Measurements from ENCODE around the gene CACFD1. TPM values are rescaled to one million over a fixed set of nuclear protein-coding genes. Genes with fewer than 3 reads are reported as not detected.

Gene CACFD1
- total RNA-seq (61.7 and 73.8 TPM in 2 replicates), polyA plus RNA-seq (56.6 and 64.0 TPM in 2 replicates)

DNA sequence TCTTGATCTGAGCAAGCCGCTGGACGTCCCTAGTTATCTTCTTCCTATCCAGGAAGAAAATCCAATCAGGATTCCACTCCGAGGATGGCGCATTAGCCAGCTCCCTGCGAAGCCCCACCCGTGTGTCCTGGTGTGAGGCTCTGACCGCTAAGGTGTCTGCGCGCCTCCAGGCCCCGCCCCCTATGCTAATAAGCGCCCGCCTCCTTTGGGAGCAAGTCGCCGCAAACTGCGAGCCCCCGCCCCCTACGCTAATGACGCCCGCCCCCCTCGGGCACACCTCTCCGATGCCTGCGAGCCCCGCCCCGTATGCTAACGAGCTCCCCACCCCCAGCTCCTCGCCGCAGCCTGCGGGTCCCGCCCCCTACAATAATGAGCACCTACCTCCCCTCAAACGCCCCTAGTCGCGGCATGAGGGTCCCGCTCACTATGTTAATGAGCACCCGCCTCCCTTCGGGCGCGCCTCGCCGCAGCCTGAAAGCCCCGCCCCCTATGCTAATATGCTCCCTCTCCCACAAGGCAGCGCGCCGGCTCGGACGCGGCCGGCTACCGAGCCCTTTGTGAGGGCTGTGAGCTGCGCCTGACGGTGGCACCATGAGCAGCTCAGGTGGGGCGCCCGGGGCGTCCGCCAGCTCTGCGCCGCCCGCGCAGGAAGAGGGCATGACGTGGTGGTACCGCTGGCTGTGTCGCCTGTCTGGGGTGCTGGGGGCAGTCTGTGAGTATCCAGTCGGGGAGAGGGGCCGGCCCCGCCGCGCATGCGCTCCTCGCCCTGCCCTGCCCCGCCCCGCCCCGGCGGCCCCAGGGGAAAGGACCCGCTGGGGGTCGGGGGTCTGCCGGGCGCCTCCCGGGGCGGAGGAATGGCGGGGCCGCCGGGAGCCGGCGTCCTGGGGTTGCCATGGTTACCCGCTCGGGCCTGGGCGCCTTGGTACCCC lies at the start of gene CACFD1:
Gene CACFD1 (plus strand): TSS at position 503 of the 929 bp plus-strand sequence. CDS start 89 bp downstream, at position 592.
- Histone ChIP-seq H3K9me3 (ENCODE audit: low read depth) (no peaks in the 10 kb centered on the region), H3K27ac (peak within 1 kb of the TSS; percentile 90), H3K27me3 (no peaks in the 10 kb centered on the region), H3K36me3 (no peaks in the 10 kb centered on the region), H3K4me3 (peak within 1 kb of the TSS; percentile 52), H3K4me1 (ENCODE audit: low read depth) (no peaks in the 10 kb centered on the region)
- peak; percentile 95 to 99 for DNase-seq (ENCODE audit: low read depth in 1 of 2, low spot score in 1 of 2)
- TF ChIP-seq, protein P1, sequence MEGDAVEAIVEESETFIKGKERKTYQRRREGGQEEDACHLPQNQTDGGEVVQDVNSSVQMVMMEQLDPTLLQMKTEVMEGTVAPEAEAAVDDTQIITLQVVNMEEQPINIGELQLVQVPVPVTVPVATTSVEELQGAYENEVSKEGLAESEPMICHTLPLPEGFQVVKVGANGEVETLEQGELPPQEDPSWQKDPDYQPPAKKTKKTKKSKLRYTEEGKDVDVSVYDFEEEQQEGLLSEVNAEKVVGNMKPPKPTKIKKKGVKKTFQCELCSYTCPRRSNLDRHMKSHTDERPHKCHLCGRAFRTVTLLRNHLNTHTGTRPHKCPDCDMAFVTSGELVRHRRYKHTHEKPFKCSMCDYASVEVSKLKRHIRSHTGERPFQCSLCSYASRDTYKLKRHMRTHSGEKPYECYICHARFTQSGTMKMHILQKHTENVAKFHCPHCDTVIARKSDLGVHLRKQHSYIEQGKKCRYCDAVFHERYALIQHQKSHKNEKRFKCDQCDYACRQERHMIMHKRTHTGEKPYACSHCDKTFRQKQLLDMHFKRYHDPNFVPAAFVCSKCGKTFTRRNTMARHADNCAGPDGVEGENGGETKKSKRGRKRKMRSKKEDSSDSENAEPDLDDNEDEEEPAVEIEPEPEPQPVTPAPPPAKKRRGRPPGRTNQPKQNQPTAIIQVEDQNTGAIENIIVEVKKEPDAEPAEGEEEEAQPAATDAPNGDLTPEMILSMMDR (IDR thresholded peaks at IDR 0.05; ENCODE audit: low read depth, low read length): no peak

DNA sequence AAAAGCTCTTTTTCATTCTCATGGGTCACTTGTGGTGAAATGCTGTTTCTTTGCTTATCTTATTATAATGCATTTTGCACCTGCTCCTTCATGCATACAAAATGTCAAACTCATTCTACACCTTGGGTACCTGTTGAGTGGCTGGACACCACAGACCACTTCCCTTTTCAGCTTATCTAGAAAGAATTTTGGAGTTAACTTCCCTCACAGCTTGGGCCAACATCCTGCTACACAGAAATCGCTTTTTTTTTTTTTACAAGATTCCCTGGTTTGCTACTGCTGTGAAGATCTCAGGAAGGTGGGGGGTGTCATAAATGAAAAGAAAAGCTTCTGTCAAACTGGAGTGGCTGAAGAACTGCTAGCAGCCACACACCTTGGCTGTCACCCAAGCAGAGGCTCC lies 44.6 kb upstream of the CACFD1 start:
- Histone ChIP-seq H3K36me3 (peaks cover 21% of the 10 kb centered on the region), H3K4me3 (no peak overlapping the region), H3K4me1 (ENCODE audit: low read depth) (peaks cover 5% of the 10 kb centered on the region), H3K27me3 (no peaks in the 10 kb centered on the region), H3K27ac (no peak overlapping the region), H3K9me3 (ENCODE audit: low read depth) (no peaks in the 10 kb centered on the region)
- DNase-seq (ENCODE audit: low read depth in 1 of 2, low spot score in 1 of 2): no peak
- TF ChIP-seq, protein P1 (IDR thresholded peaks at IDR 0.05; ENCODE audit: low read depth, low read length): no peak

DNA sequence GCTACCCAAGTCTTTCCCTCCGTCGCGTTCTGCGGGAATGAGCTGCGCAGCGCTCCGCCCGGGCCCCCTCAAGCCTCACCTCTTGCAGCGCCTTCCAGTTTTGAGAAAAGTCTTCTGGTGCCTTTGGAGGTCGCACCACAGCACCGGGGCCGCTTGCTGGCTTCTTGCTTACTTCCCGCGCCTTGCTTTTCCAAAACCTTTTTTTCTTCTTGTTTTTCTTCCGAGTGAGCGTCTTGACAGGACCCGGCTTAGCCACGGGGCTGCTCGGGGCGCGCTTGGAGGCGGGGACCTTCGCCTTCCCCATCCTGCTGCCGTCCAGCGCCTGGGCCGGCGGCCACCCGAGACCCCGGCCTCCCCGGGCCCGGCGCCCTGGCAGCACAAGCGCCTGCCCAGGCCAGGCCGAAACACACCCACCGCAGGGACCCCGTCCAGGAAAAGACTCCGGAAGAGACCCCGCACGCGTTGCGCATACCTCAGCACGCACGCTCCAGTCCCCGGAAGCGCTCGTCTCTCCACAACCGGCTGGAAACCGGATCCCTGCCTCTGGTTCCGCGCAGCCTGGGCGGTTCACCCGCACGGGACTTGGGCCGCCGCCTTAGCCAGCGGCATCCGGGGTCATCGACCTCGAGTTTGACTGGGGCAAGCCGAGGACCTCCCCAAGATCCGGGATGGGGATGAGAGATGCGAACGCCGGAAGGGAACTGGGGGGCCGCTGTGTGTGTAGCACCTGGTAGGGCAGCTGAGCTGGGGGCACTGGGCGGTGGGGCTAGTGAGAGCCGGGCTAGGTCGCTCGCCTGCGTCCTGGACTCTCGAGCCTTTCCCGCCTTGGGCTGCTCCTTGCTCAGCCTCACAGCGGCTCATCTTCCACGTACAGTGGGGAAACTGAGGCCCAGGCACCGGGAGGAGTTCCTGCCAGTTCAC lies 42.0 kb upstream of the CACFD1 start, which contains the start of gene REXO4:
Gene REXO4 (minus strand): TSS at position 470 of the 921 bp plus-strand sequence. CDS start 166 bp downstream, at position 304.
- peak within 1 kb of the TSS; percentile 88 for H3K4me3 ChIP-seq
- peak; percentile 92 to 93 for DNase-seq (ENCODE audit: low read depth in 1 of 2, low spot score in 1 of 2)
- H3K27ac ChIP-seq: peak within 1 kb of the TSS; percentile 97
- H3K36me3 ChIP-seq: peaks cover 4% of the 10 kb centered on the region
- H3K27me3 ChIP-seq: no peaks in the 10 kb centered on the region
- peaks cover 5% of the 10 kb centered on the region for H3K4me1 ChIP-seq (ENCODE audit: low read depth)
- TF ChIP-seq, protein P1 (IDR thresholded peaks at IDR 0.05; ENCODE audit: low read depth, low read length): no peak
- no peaks in the 10 kb centered on the region for H3K9me3 ChIP-seq (ENCODE audit: low read depth)

DNA sequence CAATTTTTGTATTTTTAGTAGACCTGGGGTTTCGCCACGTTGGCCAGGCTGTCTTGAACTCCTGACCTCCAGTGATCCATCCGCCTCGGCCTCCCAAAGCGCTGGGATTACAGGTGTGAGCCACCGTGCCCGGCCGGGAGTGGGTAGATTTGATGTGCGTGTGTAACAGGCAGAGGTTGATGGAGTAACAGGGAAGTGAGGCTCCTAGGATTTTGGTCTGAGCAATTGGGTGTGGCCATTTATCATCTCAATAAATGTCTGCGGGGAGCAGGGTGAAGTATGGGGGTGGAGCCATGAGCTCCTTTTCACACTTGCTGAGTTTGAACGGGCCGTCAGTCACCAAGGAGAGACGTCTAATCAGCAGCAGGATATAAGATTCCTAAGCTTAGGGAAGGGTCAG lies 40.8 kb upstream of the CACFD1 start:
- Histone ChIP-seq H3K36me3 (no peaks in the 10 kb centered on the region), H3K4me3 (peak overlapping the region; percentile 88), H3K27me3 (no peaks in the 10 kb centered on the region), H3K4me1 (ENCODE audit: low read depth) (peaks cover 5% of the 10 kb centered on the region), H3K9me3 (ENCODE audit: low read depth) (no peaks in the 10 kb centered on the region), H3K27ac (no peak overlapping the region)
- no peak for DNase-seq (ENCODE audit: low read depth in 1 of 2, low spot score in 1 of 2)
- TF ChIP-seq, protein P1 (IDR thresholded peaks at IDR 0.05; ENCODE audit: low read depth, low read length): no peak

DNA sequence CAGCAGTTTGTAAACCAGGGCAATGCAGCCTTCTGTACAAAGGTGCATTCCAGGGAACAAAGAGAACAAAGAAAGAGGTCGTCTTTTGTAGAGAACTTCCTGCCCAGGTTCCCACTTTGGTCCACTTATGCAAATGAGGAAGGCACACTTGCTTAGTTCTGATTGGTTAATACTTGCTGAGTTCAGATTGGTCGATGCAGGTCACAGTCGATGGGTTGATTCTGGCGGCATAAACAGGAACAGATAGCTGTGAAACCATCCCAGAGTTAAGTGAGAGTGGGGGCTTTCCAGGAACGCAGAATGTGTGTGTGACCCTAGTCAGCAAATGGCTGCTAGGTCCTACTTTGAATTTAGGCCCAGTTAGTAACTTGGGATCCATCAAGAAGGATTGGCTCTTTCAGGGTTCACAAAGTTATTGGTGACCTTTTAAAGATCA lies 39.4 kb upstream of the CACFD1 start:
- no peak overlapping the region for H3K27ac ChIP-seq
- no peaks in the 10 kb centered on the region for H3K36me3 ChIP-seq
- DNase-seq (ENCODE audit: low read depth in 1 of 2, low spot score in 1 of 2): no peak

More for the DNA sequence above, 39.4 kb upstream of the CACFD1 start:
- no peak overlapping the region for H3K4me3 ChIP-seq
- peaks cover 5% of the 10 kb centered on the region for H3K4me1 ChIP-seq (ENCODE audit: low read depth)
- TF ChIP-seq, protein P1 (IDR thresholded peaks at IDR 0.05; ENCODE audit: low read depth, low read length): no peak
- no peaks in the 10 kb centered on the region for H3K27me3 ChIP-seq
- H3K9me3 ChIP-seq (ENCODE audit: low read depth): no peaks in the 10 kb centered on the region

All from cardiac muscle cell (in vitro differentiated cells and primary cell).